Nephron (organoid): ENCODE results near the gene DTL.

Experiments used
- H3K27ac Mint-ChIP-seq, 3 experiments: 2 replicates each; pipeline ENCODE4 v1.8.0; 2020; ENCODE audit warnings: mixed read lengths in 3 of 3, mild to moderate bottlenecking in 2 of 3, moderate library complexity in 1 of 3
- H3K27me3 Mint-ChIP-seq: 2 replicates; pipeline ENCODE4 v1.8.0; 2021; ENCODE audit warnings: low read depth, mild to moderate bottlenecking, moderate library complexity, mixed read lengths
- H3K36me3 Mint-ChIP-seq: 2 replicates; pipeline ENCODE4 v1.8.0; 2020; ENCODE audit warnings: low read depth, mixed read lengths
- H3K4me1 Mint-ChIP-seq: 2 replicates; pipeline ENCODE4 v1.8.0; 2020; ENCODE audit warnings: mixed read lengths
- H3K4me3 Mint-ChIP-seq, 3 experiments: 2 replicates each; pipeline ENCODE4 v1.8.0; 2020; ENCODE audit warnings: mild to moderate bottlenecking in 3 of 3, mixed read lengths in 3 of 3, moderate library complexity in 2 of 3
- H3K9me3 Mint-ChIP-seq: 2 replicates; pipeline ENCODE4 v1.8.0; 2020; ENCODE audit warnings: mixed read lengths
- CTCF ChIP-seq, 3 experiments: fragments of 200-600 bp; sonication (generic); IDR thresholded peaks; one replicate each; pipeline ENCODE4 v1.5.0; 2021; ENCODE audit warnings: antibody characterized with exemption in 3 of 3; ENCODE audit not compliant: unreplicated experiment in 3 of 3

The DTL gene

GRCh38 chr1:212044851-212045250 is 9.3 kb downstream of the DTL start:
- Mint-ChIP-seq H3K4me3 (no peak overlapping the region), H3K27me3 (no peaks in the 10 kb centered on the region), H3K27ac (no peak overlapping the region), H3K36me3 (peaks cover 28% of the 10 kb centered on the region), H3K4me1 (no peaks in the 10 kb centered on the region), H3K9me3 (no peaks in the 10 kb centered on the region)
- TF ChIP-seq CTCF (IDR thresholded peaks at IDR 0.05; ENCODE audit: unreplicated experiment in 3 of 3) = no peak

GRCh38 chr1:212045981-212046380 is 10.4 kb downstream of the DTL start:
- Mint-ChIP-seq H3K4me1 (no peaks in the 10 kb centered on the region), H3K9me3 (no peaks in the 10 kb centered on the region), H3K27ac (no peak overlapping the region), H3K27me3 (no peaks in the 10 kb centered on the region), H3K4me3 (no peak overlapping the region), H3K36me3 (peaks cover 31% of the 10 kb centered on the region)
- TF ChIP-seq CTCF (IDR thresholded peaks at IDR 0.05; ENCODE audit: unreplicated experiment in 3 of 3) = no peak

GRCh38 chr1:212053993-212054392 is 18.4 kb downstream of the DTL start:
- TF ChIP-seq CTCF (IDR thresholded peaks at IDR 0.05; ENCODE audit: unreplicated experiment in 3 of 3) = no peak
- Mint-ChIP-seq H3K9me3 (peaks cover 27% of the 10 kb centered on the region), H3K27me3 (peaks cover 5% of the 10 kb centered on the region)

GRCh38 chr1:212055333-212055732 is 19.8 kb downstream of the DTL start:
- Mint-ChIP-seq H3K27me3 (peaks cover 5% of the 10 kb centered on the region), H3K4me1 (no peaks in the 10 kb centered on the region), H3K27ac (no peak overlapping the region), H3K9me3 (peaks cover 33% of the 10 kb centered on the region), H3K36me3 (peaks cover 90% of the 10 kb centered on the region), H3K4me3 (no peak overlapping the region)
- no peak for TF ChIP-seq CTCF (IDR thresholded peaks at IDR 0.05; ENCODE audit: unreplicated experiment in 3 of 3)

More at GRCh38 chr1:212053993-212054392, 18.4 kb downstream of the DTL start:
- H3K4me3 Mint-ChIP-seq = no peak overlapping the region
- peaks cover 82% of the 10 kb centered on the region for H3K36me3 Mint-ChIP-seq
- H3K27ac Mint-ChIP-seq = no peak overlapping the region
- H3K4me1 Mint-ChIP-seq = no peaks in the 10 kb centered on the region

- no peaks in the 10 kb centered on the region for H3K4me1 Mint-ChIP-seq
- peaks cover 28% of the 10 kb centered on the region for H3K9me3 Mint-ChIP-seq
- TF ChIP-seq CTCF (IDR thresholded peaks at IDR 0.05; ENCODE audit: unreplicated experiment in 3 of 3) = no peak
- H3K27me3 Mint-ChIP-seq = peaks cover 2% of the 10 kb centered on the region
- no peak overlapping the region for H3K4me3 Mint-ChIP-seq
- peaks cover 56% of the 10 kb centered on the region for H3K36me3 Mint-ChIP-seq
- H3K27ac Mint-ChIP-seq = no peak overlapping the region
Measured at GRCh38 chr1:212060632-212061472, 25.3 kb downstream of the DTL start.
